COLO829 (cell line): ENCODE results near the gene CDC42BPA.
"Not testable (repeated sequence)": the region's sequence is repeated elsewhere in the genome, so short reads cannot be mapped to it uniquely, and the experiment has no call there.

ENCODE experiments used
- DNase-seq: peaks from one replicate; pipeline ENCODE4 v3.0.0; 2012; ENCODE audit warnings: low spot score

The CDC42BPA gene

DNA sequence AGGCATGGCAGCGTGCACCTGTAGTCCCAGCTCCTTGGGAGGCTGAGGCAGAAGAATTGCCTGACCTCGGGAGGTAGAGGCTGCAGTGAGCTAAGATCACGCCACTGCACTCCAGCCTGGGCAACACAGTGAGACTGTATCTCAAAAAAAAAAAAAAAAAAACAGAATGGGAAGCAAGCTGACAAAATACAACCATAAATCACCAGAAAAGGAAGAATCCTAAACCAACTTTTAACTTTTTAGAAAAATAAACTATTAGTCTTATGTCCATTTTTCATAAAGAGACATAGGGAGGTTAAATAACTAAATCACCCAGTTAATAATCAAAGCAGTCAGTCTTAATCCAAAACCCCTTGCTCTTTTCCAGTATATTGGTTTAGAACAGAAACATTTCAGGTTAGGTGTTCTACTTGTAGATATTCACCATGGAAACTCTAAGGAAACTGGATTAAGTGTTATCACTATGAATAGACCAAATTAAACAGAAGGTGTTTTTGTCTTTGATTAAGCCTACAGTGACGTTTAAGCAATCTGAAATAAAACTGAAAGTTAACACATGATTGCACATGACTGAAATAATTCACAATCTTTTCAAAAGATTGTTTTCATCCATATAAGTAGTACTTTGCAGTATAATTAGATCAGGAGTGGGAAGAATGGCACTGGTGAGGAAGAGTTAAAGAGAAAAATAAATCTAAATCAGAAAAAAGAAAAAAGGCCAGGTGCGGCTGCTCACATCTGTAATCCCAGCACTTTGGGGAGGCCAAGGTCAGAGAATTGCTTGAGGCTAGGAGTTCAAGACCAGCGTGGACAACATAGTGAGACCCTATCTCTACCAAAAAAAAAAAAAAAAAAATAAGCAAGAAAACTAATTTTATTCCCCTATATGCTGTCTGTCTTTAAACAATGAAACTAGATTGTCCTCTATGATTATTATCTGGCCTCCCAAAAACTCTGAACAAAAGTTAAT lies 9.6 kb downstream of the CDC42BPA start:
- DNase-seq, result no peak

DNA sequence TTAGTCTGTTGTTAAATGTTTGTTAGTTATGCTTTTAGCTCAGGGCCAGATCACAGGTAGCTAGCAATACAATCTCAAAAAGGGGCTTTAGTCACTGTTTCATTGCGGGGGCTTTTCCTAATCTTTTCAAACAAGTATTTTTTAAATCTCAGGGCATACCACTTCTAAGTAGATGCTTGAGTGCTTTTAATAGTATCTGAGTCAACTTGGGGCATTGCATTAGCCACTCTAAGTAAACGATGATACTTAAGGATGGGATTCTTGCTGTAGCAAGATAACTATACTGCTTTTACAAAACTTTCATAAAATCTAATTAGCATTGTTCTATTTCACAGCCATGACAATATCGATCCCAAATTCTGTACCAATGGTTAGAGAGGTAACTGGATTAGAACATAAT lies 11.6 kb downstream of the CDC42BPA start:
- no peak for DNase-seq

DNA sequence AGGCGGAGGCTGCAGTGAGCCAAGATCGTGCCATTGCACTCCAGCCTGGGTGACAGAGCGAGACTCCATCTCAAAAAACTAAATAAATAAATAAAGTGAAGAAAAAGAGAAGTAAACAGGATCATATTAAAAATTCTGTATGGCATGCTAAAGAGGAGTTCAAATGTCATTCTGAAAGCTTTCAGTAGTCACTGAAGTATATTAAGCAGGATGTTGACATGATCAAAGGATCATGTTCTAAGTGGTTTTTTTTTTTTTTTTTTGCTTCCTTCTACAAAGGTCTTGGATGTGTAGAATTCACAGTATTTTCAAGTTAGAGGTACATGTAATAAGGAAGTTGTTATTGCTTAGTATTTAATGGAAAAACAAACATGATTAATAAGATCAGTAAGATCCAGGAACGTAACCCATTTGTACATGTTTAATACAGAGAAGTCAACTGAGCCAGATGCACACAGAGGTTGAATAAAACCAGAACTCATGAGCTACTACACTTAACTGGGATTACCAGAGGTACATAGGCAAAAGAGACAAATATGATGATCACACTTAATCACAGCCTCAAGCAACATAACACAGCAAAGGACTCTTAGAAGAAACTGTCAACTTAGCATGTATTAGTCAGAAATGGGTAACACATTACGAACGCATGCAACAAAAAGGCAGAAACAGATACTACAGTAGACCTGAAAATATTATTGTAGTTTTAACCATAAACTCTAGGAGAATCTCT lies 12.2 kb downstream of the CDC42BPA start:
- no peak for DNase-seq

DNA sequence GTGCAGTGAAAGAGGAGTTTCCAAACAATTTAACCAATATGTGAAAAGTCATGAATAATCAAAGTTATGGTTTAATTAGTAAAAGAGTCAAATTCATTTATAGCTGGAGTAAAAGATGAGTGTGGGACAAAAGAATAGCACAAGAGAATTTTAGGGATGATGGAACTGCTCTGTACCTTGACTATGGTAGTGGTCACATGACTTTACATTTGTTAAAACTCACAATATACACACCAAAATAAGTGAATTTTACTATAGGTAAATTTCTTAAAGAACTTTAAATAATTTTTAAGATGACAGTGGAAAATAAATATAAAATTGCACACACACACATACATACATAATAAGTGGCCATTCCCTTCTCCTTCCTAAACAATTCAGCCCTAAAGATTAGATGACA lies 13.6 kb downstream of the CDC42BPA start:
- DNase-seq, result no peak

DNA sequence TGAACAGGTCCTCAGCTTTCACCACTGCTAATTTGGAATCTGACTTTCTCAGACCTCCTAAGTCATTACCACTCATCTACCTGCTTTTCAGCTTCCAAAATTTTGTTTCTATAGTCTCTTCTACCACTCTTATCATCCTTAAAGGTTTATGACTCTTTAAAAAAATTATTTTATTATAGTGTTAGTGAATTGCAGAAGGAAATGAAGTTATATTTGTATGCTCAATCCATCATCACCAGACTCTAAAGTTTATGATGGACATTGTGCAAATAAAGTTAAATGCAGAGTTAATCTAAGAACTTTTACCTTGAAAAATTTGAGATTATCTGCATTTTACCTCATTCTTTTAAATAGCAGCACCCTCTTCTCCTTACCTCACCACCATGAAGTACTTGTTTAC lies 14.6 kb downstream of the CDC42BPA start:
- no peak for DNase-seq

DNA sequence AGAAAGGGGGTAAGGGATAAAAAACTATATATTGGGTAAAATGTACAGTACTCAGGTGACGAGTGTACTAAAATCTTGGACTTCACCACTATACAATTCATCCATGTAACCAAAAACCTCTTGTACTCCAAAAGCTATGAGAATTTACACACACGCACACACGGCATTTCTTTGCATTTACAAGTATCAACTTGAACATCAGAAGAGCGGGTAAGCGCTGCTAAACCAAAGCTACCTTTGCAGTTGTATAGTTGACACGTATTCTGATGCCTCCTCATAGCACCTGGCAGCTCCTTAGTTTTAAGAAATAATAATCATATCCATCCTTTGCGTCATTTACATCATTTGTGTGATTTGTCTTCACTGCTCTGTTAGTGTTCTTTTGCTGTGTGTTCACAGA lies 17.6 kb downstream of the CDC42BPA start:
- DNase-seq, result no peak

DNA sequence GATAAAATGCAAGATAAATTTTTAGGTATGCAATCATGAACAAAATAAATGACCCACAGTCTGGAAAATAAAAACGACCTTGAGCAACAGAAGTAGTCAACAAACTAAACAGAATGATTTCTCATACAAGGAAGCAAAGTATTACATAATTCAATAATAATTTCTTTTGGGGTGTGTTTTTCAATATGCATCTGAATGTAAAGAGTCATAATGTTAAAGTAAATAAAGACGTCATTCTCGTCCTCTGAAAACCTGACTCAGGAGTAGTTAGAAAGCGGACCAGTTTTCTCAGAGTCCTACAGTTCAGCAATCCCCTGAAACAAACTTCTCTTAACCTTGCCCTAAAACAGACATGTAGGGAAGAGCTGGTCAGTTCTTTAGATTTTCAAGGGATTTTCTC lies 18.6 kb downstream of the CDC42BPA start:
- DNase-seq, result no peak

DNA sequence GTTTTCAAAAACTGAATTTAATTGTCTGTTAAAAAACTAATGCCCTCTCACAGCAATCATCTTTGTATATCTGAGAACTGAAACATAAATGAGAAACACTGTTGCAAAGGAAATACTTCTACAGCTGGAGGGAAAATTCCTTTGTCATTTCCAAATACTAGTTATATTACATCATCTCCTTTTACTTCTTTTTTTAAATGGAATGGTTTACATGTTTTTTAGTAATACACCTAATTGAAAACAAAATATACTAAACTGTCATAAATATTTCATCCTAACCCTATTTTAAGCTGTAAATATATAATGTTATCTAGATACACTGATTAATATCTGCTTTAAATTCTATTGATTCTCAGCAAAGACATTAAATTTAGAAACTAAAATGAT lies 19.1 kb downstream of the CDC42BPA start:
- DNase-seq, result no peak

DNA sequence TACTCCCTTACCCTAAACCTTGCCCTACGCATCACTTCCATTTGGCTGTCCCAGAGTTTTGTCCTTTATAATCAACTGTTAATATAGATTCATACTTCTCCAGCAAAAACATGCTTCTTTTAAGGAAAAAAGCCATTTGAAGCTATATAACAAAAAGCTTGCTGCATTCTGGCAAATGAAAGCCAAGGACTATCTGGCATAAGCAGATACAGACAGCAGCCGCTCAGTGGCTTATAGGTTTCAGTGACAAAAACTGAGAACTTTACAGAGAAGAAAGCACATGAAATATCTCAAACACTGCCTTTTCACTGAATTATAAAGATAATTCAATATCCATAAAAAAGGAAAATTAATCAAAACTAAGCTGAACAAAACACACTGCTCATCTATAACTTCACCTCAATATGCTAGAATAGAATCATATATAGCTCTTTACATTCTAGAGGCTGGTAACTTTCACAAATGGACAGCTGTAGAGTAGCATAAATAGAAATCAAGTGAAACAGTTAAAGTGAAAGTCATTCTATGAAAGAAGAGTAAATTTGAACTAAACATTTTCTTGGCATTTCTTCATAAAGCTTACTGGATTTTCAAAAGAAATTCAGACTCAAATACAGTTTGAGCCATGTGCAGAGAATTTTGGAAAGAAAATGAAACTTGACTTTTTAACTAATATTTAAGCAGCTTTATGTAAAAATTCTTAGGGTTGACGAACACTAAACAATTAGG lies 19.6 kb downstream of the CDC42BPA start:
- no peak for DNase-seq

DNA sequence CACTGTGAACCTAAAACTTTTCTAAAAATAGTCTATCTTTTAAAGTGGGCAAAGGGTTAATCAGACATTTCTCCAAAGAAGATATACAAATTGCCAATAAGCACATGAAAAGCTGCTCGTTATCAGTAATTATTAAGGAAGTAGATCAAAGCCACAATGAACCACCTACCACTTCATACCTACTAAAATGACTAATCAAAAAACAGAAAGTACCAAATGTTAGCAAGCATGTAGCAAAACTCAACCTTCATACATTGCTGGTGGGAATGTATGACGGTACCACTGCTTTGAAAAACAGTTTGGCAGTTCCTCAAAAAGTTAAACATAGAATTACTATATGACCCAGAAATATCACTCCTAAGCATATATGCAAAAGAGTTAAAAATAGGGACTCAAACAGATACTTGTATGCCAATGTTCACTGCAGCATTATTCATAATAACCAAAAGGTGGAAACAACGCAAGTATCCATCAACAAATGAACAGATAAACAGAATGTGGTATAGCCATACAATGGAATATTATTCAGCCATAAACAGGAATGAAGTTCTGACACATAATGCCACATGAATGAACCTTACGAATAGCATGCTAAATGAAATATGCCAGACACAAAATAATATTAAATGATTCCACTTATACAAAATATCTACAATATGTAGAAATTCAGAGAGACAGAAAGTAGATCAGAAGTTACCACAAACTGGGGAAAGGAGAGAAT lies 21.1 kb downstream of the CDC42BPA start:
- no peak for DNase-seq

DNA sequence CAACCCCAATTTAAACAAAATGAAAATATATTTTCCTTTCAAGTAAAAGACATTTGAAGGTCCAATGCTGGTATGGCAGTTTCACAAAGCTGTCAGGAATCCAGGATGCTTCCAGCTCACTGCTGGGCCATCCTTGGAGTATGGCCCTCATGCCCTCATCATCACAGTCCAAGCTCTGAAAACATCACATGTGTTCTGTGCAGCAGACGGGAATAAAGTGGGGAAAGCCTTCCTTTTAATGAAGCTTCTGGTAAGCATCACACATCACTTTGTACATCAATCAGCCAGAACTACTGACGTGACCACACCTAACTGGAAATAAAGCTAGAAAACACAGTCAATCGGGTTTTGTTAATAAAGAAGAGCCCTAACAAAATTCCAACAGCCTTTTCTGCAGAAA lies 22.7 kb downstream of the CDC42BPA start:
- DNase-seq, result no peak

DNA sequence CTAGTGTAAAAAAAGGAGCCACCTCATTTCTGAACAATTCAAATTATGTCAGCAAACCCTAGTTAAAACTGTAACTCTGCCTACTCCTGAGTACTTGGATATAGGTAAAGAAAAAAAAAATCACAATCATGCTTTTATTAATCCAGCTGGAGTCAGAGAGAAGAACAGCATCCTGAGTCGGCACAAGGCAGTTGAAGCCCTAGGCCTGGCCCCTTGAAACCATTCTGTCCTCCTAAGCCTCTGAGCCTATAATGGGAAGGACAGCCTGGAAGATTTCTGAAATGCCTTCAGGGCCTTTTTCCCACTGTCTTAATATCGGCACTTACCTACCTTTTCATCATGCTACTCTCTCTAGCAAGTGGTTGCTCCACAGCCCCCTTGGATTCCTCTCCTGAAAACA lies 32.5 kb downstream of the CDC42BPA start:
- no peak for DNase-seq

DNA sequence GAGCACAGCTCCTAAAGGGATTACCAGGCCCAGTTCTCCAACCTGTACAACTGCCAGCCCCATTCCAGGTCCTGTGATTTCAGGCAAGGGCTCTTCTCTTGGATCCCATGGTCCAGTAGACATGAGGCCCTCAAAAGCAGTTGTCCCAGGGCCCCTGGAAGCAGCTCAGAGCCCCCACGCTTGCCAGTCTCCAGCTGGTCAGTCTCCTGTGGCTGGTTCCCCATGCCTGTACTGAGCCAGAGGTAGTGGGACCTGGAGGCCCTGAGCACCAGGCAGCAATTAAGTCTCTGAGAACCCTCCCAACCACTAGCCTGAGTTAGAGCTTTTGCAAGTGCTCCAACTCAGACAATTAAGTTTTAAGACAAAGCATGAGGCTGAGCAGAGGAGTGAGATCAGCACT lies 36.9 kb downstream of the CDC42BPA start:
- DNase-seq, result no peak

DNA sequence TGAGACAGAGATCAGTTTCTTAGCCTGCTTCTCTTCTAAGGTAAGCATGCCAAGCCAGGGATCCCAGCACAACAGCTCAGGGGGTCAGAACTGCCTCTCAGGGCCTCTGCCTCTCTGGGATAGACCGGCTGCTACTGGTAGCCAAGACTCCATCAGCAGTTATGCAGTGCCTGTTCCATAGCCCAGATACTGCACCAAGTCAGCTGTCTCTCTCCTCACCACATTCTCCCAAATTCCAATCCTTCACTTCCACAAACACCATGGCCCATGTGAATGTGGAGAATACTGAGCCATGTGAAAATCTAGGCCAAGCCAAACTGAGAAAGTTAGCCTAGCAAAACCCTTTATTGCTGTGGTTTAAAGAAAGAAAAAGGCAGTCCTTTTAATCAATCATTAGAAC lies 37.5 kb downstream of the CDC42BPA start:
- no peak for DNase-seq

DNA sequence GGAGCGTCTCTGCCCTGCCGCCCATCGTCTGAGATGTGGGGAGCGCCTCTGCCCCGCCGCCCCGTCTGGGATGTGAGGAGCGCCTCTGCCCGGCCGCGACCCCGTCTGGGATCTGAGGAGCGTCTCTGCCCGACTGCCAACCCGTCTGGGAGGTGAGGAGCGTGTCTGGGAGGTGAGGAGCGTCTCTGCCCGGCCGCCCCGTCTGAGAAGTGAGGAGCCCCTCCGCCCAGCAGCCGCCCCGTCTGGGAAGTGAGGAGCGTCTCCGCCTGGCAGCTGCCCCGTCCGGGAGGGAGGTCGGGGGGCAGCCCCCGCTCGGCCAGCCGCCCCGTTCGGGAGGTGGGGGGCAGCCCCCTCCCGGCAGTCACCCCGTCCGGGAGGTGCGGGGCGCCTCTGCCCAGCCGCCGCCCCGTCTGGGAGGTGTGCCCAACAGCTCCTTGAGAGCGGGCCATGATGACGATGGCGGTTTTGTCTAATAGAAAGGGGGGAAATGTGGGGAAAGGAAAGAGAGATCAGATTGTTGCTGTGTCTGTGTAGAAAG lies 42.1 kb downstream of the CDC42BPA start:
- not testable (repeated sequence) for DNase-seq

DNA sequence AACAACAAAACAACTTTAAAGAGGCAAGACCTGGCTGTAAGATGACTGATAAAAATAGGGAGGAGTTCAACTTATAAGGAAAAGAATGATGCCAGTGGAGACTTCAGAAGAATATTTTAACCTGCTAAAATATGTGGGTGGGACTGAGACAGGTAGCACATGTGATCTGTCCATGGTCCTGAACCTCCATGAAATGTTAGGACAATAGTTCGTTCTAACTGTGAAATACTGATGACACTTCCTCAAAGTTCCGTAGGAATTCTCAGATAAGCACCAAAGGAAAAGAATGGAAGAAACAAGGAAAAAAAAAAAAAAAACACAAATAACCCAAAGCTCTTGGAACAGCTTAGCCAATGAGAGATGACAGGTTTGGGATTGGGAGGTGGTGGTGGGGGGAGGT lies 44.7 kb downstream of the CDC42BPA start:
- no peak for DNase-seq

DNA sequence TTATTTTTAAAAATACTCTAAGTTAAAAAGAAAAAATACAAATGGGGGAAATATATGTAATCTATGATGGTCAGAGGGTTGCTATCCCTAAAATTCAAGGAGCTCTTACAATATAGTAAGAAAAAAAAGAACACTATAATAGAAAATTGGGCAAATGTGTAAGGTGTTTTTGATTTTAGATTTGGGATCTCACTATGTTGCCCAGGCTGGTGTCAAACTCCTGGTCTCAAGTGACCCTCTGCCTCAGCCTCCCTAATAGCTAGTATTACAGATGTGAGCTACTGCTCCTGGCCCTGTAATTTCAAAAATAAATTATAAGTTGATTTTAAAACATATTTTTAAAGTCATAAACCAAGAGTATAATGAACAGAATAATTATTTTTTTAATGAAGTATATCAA lies 45.9 kb downstream of the CDC42BPA start:
- no peak for DNase-seq

DNA sequence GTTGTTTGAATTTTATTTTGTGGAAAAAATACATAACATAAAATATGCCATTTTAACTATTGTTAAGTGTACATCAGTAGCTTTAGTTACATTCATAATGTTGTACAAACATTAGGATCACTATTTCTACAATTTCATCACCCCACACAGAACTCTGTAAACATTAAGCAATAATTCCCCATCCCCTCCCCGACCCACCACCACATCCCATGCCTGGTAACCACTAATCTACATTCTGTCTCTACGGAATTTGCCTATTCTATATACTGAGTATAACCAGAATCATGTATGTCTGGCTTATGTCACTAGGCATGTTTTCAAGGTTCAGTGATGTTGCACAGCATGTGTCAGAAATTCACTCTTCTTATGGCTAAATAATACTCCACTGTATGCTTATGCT lies 47.7 kb downstream of the CDC42BPA start:
- no peak for DNase-seq

DNA sequence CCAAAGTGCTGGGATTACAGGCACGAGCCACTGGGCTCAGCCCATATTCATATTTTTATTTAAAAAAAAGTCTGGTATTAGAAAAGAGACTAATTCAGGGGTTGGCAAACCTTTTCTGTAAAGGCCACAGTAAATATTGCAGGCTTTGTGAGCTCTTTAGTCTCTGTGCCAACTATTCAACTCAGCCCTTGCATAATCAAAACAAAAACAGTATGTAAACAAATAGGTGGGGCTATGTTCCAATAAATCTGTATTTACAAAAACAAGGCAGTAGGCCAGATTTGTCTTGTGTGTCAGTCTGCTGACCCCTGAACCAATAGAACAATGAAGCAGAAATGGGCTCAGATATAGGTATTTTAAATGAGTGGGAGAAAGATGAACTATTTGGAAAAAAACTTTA lies 49.3 kb downstream of the CDC42BPA start:
- no peak for DNase-seq

DNA sequence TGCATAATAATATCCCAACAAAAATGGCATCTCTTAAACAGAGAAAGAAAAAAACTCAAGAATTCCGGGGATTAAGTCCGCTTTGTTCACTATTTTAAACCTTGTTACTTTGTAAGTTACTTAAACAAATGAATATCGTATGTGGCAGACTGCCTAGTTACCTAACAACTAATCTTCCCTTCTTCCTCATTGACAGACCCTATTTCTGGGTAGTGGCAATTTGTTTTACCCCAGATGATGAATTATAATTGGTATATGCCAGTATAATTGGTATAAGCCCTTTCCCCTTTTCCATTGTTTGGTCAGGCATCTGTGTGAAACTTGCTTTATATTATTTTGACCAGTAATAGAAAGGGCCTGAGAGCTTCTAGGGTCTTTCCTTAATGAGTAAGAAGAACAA lies 52.4 kb downstream of the CDC42BPA start:
- no peak for DNase-seq

DNA sequence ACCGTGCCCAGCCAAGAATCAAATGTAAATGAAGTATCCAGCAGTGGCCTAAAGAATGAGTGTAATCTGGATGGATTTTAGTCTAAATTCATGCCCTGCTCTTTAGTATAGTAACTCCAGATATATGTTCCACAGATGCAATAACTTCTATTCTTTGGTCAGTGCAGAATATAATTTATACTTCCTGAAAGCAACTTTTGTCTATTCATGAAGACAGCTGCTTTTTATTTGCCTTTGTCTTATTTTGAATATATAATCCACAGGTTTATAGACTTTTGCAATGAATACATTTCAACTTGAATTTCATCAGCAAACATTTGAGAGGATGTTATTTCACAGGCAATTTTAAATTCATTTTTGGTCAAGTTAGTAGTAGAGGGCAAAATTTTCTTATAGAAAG lies 54.4 kb downstream of the CDC42BPA start:
- no peak for DNase-seq

DNA sequence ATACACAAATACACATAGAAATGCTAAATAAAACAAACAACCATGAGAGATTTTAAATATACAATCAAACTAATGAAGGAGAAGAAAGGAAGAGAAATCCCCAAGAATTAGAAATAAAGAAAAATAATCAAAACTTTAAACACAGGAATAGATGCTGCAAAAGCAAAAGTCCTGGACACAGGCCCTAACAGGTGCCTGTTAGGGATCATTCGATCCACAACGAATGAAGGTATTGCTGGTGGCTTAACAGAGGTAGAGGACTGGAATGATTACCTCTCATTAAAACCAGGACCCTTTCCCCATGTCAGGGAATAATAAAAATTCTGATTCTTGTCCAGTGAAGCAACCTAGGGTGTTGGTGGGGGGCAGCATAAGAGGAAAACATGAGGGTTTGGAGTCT lies 56.8 kb downstream of the CDC42BPA start:
- DNase-seq, result no peak
